Measurements from ENCODE around the gene EPN2. TPM values are rescaled to one million over a fixed set of nuclear protein-coding genes. Genes with fewer than 3 reads are reported as not detected.
A peak's percentile ranks its signal among the peaks of the same experiment; 100 is the strongest.

EPN2 gene
- polyA plus RNA-seq, 3 donors, result 0.93 TPM; not detected in 2

- peak overlapping the region in 1 of 2 donors; percentile 21 for H3K4me3 Mint-ChIP-seq
Measured at GRCh38 chr17:19278729-19279128, 41.6 kb downstream of the EPN2 start.

DNA sequence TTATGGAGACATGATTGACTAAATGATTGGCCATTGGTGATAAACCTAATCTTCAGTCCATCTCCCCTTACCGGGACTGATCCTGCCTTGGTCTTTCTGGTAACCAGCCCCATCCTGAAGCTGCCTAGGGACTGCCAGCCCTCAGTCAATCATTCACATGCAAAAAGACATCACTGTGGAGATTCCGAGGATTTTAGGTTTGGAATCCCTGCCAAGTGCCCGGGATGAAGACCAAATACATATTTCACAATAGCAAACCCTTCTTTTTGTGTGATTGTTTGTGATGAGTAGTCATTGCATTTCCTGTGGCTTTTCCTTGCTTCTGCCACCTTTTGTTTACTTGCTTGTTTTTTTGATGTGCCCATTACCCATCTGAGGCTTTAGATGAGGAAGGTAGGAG is 44.0 kb downstream of the EPN2 start:
- TF ChIP-seq CTCF (IDR thresholded peaks at IDR 0.05), result no peak
- H3K4me3 Mint-ChIP-seq, result no peak overlapping the region
- H3K4me3 ChIP-seq (replicated peaks in 1 of 3; ENCODE audit: low read depth in 2 of 3, low read length in 3 of 3), result no peak overlapping the region
- H4K20me1 ChIP-seq (ENCODE audit: insufficient read depth, low read length), result no peaks in the 10 kb centered on the region
- H3K27me3 Mint-ChIP-seq (ENCODE audit: low read depth in 3 of 3), result peaks cover 21 to 38% (median 34%) of the 10 kb centered on the region in 3 donors
- peaks cover 12% of the 10 kb centered on the region for H3K4me1 Mint-ChIP-seq
- DNase-seq, result no peak
- H3K4me2 ChIP-seq (replicated peaks; ENCODE audit: extremely low read depth, low read length, poor library complexity, severe bottlenecking), result no peak overlapping the region
- 100% methylated on average over 1 of the region's 3 CpGs for WGBS (ENCODE audit: insufficient coverage)
- peaks cover 3 to 13% of the 10 kb centered on the region in 2 donors for H3K36me3 Mint-ChIP-seq
- intact Hi-C loops (cut with micrococcal nuclease), result loop anchor here in 1 of 2 donors (5.0 kb wide), 1 partner anchor 41 kb away; no protein-coding TSS in a partner anchor
- no peaks in the 10 kb centered on the region for H3K4me1 ChIP-seq (ENCODE audit: control insufficient read depth in 1 of 2, insufficient read depth in 2 of 2, low read length in 2 of 2)
- no peaks in the 10 kb centered on the region for H3K79me2 ChIP-seq (ENCODE audit: insufficient read depth, low read length)
- H2AFZ ChIP-seq (ENCODE audit: insufficient read depth, low read depth, low read length, poor library complexity, severe bottlenecking), result no peak overlapping the region
- H3K27ac ChIP-seq (ENCODE audit: low read depth in 1 of 2, low read length in 2 of 2), result no peak overlapping the region
- no peaks in the 10 kb centered on the region for H3K36me3 ChIP-seq (replicated peaks in 1 of 2; ENCODE audit: control insufficient read depth in 1 of 2, insufficient read depth in 2 of 2, low read length in 2 of 2)
- H3K27me3 ChIP-seq (ENCODE audit: control insufficient read depth in 2 of 2, insufficient read depth in 2 of 2, low read length in 2 of 2), result peaks cover 2 to 16% of the 10 kb centered on the region in 2 donors
- no peak overlapping the region for H3K27ac Mint-ChIP-seq
- H3K9me3 ChIP-seq (replicated peaks in 1 of 2; ENCODE audit: control insufficient read depth in 1 of 2, insufficient read depth in 1 of 2, low read length in 2 of 2), result no peaks in the 10 kb centered on the region
- peaks cover 0 to 2% (median 0%) of the 10 kb centered on the region in 7 donors for H3K9me3 Mint-ChIP-seq
- no peak overlapping the region for H3K9ac ChIP-seq (ENCODE audit: insufficient read depth, low read length, poor library complexity, severe bottlenecking)

More at GRCh38 chr17:19278729-19279128, 41.6 kb downstream of the EPN2 start:
- peaks cover 0 to 2% (median 0%) of the 10 kb centered on the region in 7 donors for H3K9me3 Mint-ChIP-seq
- TF ChIP-seq CTCF (IDR thresholded peaks at IDR 0.05), result no peak
- peaks cover 2 to 27% of the 10 kb centered on the region in 2 donors for H3K27me3 ChIP-seq (ENCODE audit: control insufficient read depth in 2 of 2, insufficient read depth in 2 of 2, low read length in 2 of 2)
- H3K27ac ChIP-seq (ENCODE audit: low read depth in 1 of 2, low read length in 2 of 2), result no peak overlapping the region
- peaks cover 22 to 38% (median 34%) of the 10 kb centered on the region in 3 donors for H3K27me3 Mint-ChIP-seq (ENCODE audit: low read depth in 3 of 3)
- H4K20me1 ChIP-seq (ENCODE audit: insufficient read depth, low read length), result no peaks in the 10 kb centered on the region
- H3K27ac Mint-ChIP-seq, result peak overlapping the region in 1 of 7 donors; percentile 62
- H3K4me2 ChIP-seq (replicated peaks; ENCODE audit: extremely low read depth, low read length, poor library complexity, severe bottlenecking), result no peak overlapping the region
- 80% methylated on average over 1 of the region's 6 CpGs for WGBS (ENCODE audit: insufficient coverage)
- H3K4me1 Mint-ChIP-seq, result peaks cover 9% of the 10 kb centered on the region
- no peak for DNase-seq
- no peaks in the 10 kb centered on the region for H3K79me2 ChIP-seq (ENCODE audit: insufficient read depth, low read length)
- intact Hi-C loops (cut with micrococcal nuclease), result no loop called here
- peaks cover 3 to 11% of the 10 kb centered on the region in 2 donors for H3K36me3 Mint-ChIP-seq
- no peak overlapping the region for H3K4me3 ChIP-seq (replicated peaks in 1 of 3; ENCODE audit: low read depth in 2 of 3, low read length in 3 of 3)
- no peak overlapping the region for H2AFZ ChIP-seq (ENCODE audit: insufficient read depth, low read depth, low read length, poor library complexity, severe bottlenecking)
- H3K36me3 ChIP-seq (replicated peaks in 1 of 2; ENCODE audit: control insufficient read depth in 1 of 2, insufficient read depth in 2 of 2, low read length in 2 of 2), result no peaks in the 10 kb centered on the region
- H3K4me1 ChIP-seq (ENCODE audit: control insufficient read depth in 1 of 2, insufficient read depth in 2 of 2, low read length in 2 of 2), result no peaks in the 10 kb centered on the region
- H3K9ac ChIP-seq (ENCODE audit: insufficient read depth, low read length, poor library complexity, severe bottlenecking), result no peak overlapping the region
- H3K9me3 ChIP-seq (replicated peaks in 1 of 2; ENCODE audit: control insufficient read depth in 1 of 2, insufficient read depth in 1 of 2, low read length in 2 of 2), result no peaks in the 10 kb centered on the region

Data from CD14-positive monocyte (primary cell).